ENCODE data around the gene ABCF1. TPM values are rescaled to one million over a fixed set of nuclear protein-coding genes. Genes with fewer than 3 reads are reported as not detected.

ABCF1 gene
- total and polyA plus RNA-seq, 9 of the 15 experiments (the other 6 are each of a cell fraction or from before 2014, with no cell fraction given), result 41.6 to 193 (median 102) TPM

- no peak for TF ChIP-seq FOS (IDR thresholded peaks at IDR 0.05; ENCODE audit: extremely low read depth, insufficient read length)
- no peak; the same call in 1 of the 2 replicates for TF ChIP-seq ZBTB26 (CRISPR knock-in tag; IDR thresholded peaks at IDR 0.05)
- 0 out of 2 replicates have a peak, but pooled peaks have one; percentile 92 for TF ChIP-seq ZBTB49 (CRISPR knock-in tag; IDR thresholded peaks at IDR 0.05; ENCODE audit: borderline replicate concordance)
- no peak for TF ChIP-seq FOSL1 (tag; conservative IDR thresholded peaks at IDR 0.05)
- no peak for TF ChIP-seq NR0B1 (IDR thresholded peaks at IDR 0.05; ENCODE audit: partially characterized antibody)
- TF ChIP-seq XRCC4 (IDR thresholded peaks at IDR 0.05; ENCODE audit: extremely low read depth, insufficient read depth, insufficient read length), result no peak
- no peak for TF ChIP-seq ZNF133 (CRISPR knock-in tag; IDR thresholded peaks at IDR 0.05)
- TF ChIP-seq ZFX (CRISPR knock-in tag; IDR thresholded peaks at IDR 0.05), result peak; percentile 94
- peak; percentile 31 for TF ChIP-seq XRCC5 (IDR thresholded peaks at IDR 0.05; ENCODE audit: low read depth, low read length)
- no peak for TF ChIP-seq CBX8 (IDR thresholded peaks at IDR 0.05; ENCODE audit: borderline replicate concordance, extremely low read depth, low read depth, low read length, poor library complexity, severe bottlenecking)
- TF ChIP-seq HNRNPLL (IDR thresholded peaks at IDR 0.05; ENCODE audit: low read depth, low read length, poor library complexity, severe bottlenecking), result peak; percentile 21
- TF ChIP-seq L3MBTL2 (IDR thresholded peaks at IDR 0.05), result peak; percentile 97
- peak; percentile 12; the same call in 1 of the 2 replicates for TF ChIP-seq SOX6 (IDR thresholded peaks at IDR 0.05)
- 0 out of 2 replicates have a peak, but pooled peaks have one; percentile 21 for TF ChIP-seq ARID3B (CRISPR knock-in tag; IDR thresholded peaks at IDR 0.05; ENCODE audit: borderline replicate concordance)
- TF ChIP-seq KDM2B (CRISPR knock-in tag; IDR thresholded peaks at IDR 0.05), result no peak
- TF ChIP-seq RB1 (IDR thresholded peaks at IDR 0.05; ENCODE audit: low read depth), result no peak; the same call in 1 of the 2 replicates
- TF ChIP-seq ASH1L (IDR thresholded peaks at IDR 0.05; ENCODE audit: borderline replicate concordance, low read depth, partially characterized antibody), result peak; percentile 67
- no peak for TF ChIP-seq RBM14 (IDR thresholded peaks at IDR 0.05; ENCODE audit: borderline replicate concordance, insufficient read depth, low read depth, low read length)
- TF ChIP-seq CBX3 (IDR thresholded peaks at IDR 0.05; ENCODE audit: borderline replicate concordance in 1 of 2, low read length in 2 of 2), result peak in 1 of 2 experiments; percentile 79; a peak in 1 of 3 replicates
Measured at GRCh38 chr6:30556906-30557682, 14.1 kb upstream of the ABCF1 start, which contains the start of gene PRR3 (continued).

Data from K562 (cell line).